DMS153 treated with DMSO at 0.1 percent for 48 hours (cell line): ENCODE data around the gene GRIP2.

ENCODE experiments used
- DNase-seq: peaks from one replicate; lab custom pipeline; 2025; ENCODE audit not compliant: unreplicated experiment; lab: John Stamatoyannopoulos, UW

GRIP2 gene

DNA sequence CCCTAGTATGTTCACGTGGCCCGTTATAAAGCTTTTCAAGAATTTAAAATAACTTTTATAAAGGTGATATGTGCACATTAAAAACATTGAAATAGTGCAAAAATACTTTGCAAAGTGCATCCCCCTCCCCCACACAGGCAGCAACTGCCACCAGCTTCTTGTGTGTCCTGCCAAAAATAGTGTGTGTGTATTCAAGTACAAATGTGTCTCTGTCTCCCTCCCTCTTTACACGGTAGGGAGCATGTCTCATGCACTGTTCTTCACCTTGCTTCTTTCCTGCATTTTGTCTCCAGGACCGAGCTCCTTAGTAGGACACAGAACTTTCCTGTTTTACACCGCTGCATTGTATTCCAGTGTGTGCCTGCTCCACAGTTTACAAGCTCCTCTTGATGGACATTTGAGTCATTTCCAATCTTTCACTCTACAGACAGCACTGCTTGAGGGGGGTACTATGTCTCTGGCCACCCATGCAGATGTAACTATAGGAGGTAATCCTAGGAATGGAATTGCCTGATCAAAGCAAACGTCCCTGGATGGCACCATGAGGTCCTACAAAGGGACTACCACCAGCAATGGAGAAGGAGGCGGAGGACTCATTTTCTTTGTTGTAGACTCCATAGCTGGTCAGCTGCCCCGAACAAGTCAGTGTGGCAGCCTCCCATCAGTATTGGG lies 85.4 kb downstream of the GRIP2 start:
- DNase-seq = no peak

DNA sequence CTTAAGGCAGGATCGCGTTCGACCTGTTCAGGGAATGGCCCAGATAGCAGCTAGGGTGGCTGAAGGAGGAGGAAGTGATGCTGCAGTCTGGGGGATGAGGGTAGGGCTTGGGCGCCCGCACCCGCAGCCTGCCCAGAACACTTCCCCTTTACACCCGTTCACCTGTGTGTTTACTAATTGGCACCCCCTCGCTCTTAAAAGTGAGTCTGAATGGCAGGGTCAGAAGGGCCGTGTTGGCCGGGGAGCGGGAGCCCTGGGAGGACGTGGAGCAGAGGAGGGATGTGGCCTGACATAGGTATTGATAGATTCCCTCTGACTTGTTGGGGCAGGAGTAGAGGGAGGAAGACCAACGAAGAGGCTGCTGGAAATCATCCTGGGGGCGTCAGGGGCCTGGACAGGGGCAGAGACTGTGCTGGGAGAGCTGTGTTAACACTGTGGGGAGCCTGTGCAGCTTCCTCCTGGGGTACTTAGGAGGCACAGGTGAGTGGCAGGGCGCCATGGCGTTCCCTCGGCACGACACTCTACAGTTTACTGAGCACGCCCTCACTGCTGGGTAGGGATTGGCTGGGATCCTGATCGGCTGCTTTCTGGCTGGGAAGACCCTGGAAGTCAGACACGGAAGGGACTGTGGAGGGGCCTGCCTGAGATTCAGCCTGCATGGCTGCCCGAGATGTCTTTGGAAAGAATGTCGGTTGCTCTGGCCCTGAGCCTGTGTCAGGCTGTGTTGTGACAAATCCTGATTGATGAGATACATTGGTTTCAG lies 86.1 kb downstream of the GRIP2 start:
- no peak for DNase-seq

DNA sequence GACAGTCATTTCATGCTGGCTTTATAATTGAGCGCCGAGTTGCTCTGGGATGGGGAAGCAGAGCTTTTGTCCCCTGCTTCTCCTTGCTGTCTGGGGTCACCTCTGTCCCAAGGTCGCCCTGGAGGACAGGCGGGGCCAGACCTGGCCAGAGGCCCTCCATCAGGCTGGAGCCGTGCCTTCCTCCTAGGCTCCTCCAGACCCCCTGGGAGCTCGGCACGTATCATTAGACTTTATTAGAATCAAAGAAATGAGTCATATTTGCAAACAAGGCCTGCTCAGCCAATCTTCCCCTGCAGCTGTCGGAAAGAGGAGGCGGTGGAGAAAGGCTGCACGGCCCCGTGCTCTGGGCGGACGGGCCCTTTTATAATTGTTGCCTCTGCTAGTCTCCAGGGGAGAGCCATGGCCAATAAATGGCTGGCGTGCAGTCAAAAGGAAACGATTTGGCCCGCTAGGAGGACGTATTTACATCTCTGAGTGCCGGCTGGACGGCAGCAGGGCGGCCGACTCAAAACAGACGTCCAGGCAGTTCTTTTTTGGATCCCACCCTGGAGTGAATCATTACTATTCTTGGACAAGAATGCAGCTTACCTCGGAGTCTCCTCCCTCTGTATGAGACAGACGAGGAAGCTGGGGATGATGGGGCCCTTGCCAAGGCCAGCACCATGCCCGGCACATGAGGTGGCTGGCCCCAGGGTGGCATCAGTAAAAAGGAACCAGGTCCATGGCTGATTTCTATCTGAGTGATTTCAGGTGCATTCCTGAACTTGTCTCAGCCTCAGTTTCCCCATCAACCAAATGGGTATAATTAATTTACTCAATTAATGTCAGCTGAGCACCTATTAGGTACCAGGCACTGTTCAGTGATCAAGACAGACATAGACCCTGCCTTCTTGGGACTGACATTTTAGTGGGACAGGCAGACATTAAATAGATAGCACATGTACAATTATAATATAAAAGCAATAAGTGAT lies 87.1 kb downstream of the GRIP2 start:
- DNase-seq = peak; percentile 70

DNA sequence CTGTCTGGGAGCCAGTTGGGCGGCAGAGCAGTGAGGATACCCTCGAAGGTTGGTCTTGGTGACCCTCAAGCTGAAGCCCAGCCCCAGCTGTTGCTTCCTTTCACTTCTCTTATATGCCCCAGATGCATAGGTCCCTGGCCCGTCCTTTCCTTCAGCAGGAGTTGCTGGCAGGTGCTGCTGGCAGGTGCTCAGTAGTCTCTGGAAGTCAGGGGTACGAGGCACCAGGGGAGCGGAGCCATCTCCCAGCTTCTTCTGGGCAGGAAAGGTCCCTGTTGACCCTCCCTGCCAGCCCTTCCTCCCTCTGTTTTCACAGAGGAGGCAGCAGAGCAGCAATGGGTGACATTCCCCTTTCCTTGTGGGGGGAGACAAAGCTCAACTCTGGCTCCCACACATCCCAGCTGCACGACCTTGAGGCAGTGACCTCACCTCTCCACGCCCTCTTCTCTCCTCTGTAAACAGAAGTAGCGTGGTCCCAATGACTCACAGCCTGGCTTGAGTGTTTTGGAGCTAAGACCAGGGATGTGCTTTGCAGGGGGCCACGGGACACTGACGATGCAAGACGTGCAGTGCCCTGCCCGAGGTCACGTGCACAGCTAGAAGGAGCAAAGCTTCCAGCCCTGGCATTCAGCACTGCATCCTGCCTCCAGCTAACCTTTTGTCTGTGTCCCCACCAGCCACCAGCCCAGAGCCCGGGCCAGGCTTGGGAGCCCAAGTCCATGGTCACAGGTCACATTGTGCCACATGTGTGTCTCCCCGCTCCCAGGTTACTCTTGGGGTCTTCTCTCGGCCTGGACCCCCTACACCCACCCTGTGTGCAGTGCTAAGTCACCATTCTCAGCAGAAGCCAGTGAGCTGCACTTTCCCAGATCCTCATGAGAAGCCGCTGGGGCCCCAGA lies 88.0 kb downstream of the GRIP2 start:
- no peak for DNase-seq

DNA sequence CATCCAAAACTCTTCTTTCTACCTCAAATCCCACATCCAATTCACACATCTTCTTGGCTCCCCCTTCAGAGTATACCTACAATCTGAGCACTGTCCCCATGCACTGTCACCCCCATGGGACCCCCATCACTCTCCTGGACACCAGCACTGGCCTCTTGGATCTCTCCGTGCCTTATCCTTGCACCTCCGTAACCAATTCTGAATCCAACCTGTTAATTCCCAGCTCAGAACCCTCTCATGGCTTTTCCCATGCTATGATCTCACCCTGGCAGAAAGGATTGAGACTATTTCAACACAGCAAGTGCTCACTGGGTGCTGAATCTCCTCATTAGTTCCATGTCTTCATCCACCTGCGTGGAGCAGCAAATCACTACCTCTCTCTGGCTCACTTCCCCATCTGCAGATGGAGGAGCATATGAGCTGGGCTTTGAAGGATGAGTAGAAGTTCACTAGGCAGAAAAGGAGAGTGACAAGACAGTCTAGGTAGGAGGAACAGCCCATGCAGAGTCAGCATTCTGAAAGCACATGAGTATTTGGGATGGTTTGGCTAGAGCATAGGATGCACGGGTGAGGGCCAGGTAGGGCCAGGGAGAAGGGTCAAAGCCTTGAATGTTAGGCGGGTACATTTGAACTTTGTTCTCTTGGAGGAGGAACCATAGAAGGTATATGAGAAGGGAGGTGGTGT lies 89.1 kb downstream of the GRIP2 start:
- DNase-seq = no peak

DNA sequence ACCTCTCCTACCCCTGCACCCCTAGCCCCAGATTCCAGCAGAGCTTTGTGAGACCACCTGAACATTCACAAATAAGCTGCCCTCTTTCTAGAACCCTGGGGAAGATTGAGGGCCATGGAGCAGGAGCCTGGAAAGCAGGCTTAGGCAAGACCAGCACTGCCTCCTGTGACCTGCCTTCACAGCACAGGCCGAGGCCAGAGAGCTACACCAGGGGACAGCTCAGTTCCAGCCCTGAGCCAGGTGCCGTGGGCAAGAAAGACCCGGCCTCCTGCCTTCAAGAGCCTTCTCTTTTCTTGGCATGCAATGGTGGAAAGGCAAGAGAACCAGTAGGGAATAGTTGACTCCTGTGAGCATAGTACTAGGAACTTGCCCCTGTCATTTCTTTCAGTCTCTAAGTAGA lies 89.6 kb downstream of the GRIP2 start:
- no peak for DNase-seq

DNA sequence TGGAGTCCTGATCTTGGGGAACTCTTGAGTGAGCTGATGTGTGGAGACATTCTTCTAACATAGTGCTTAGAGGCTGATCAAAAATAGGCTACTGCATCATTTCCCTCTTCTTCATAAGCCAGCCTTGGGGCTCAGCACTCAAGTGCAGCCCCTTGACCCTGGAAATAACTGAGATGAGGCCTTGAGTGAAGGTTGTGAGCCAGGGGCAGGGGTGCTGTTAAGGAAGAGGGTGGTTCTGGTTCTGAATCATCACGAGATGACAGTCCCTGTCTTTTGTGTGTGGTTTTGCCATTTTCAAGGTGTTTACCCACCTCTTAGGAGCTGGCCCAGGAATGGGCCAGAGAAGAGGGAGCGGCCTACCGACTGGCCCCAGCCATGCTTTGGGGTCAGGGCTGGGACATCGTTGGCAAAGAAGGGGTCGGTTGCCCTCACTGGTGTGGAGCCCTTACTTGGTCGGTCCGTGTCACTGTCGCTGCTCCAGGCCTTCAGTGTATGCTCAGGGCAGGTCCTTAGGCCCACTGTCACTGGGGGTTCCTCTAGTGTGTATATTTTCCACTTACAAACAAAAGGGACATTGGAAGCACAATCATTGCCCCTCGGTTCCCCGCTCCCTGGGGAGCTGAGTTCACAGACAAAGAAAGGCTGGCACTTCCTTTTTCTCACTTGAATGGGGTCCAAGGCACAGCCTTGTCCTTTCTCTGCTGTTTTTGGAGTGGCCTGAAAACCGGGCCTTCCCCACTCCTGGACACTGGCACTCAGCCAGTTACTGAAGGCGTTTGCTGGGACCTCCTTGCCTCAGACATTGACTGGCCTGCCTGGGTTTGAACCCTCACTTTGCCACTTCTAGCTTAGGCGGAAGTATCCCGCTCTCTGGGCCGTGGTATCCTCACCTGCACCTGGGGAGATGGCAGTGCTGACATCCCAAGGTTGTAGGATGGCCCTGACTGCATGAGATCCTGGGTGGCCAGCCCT lies 91.1 kb downstream of the GRIP2 start:
- no peak for DNase-seq

DNA sequence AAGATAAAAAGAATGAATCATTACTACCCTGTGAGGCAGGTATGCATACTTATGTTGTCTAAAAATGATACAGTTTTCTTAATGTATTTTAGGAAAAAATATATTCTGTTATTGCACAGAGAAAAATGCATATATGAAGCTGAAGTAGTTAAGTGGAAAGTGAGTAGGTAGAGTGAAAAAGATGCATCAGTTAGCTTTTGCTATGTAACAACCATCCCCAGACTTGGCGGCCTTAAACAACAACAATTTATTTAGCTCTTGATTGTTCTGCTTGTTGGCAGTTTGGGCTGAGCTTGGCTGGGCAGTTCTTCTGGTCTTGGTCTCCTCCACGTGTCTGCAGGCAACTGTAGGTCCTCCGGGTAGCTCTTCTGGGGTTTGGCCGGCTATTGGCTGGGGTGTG lies 92.1 kb downstream of the GRIP2 start:
- no peak for DNase-seq

DNA sequence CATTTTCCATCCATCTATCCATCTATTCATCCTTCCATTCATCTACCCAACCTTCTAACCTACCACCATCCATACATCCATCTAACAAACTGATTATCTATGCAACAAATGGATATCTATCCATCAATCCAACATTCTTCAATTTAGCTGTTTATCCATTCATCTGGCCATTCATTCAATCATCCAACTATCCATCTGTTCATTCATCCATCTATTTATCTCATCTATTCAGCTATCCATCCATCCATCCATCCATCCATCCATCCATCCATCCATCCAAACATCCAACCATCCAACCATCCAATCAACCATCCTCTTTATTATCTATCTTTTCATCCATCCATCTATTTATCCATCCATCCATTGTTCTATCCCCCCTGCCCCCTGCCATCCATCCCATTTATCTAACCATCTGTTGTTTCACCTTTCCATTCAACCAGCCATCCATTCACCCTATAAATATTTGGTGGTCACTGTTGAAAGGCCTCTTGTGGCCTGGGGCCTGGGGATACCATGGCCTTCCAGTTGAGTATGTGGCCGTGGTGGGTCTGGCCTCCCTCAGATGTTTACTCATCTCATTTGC lies 93.1 kb downstream of the GRIP2 start:
- no peak for DNase-seq

DNA sequence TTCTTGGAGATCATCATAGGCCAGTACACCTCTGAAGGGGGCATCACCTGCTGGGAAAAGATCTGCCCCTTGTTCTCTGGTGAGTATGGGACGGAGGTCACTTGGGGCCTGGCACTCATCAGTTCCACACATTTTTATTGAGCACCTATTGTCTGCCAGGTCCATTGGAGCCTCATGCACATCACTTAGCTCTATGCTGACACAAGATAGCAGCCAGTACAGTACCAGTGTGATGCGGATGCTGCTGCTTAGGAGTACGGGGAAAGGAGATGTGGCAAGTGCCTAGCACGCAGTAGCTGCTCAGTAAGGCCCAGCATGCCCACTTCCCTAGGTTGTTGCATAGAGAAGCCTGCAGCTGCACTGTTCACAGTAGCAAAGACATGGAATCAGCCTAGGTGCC lies 94.4 kb downstream of the GRIP2 start:
- DNase-seq = no peak

DNA sequence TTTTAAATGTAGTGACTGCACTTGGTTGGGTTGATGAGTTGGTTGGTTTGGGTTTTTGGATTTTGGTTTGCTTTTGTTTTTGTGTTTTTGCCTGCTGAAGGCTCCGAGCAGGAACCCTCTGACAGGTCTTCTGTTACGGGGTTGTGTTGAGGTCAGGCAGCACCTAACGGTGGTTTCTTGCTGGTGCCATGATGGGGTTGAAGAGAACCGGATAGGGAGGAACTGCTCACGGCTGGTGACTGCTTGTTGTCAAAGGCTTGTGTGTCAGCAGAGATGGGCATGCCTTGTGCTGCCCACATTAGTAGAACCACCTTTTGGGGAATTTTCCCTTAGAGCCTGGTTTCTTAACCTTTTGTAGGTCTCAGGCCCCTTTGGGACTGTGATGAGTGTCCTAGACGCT lies 95.8 kb downstream of the GRIP2 start:
- DNase-seq = no peak

DNA sequence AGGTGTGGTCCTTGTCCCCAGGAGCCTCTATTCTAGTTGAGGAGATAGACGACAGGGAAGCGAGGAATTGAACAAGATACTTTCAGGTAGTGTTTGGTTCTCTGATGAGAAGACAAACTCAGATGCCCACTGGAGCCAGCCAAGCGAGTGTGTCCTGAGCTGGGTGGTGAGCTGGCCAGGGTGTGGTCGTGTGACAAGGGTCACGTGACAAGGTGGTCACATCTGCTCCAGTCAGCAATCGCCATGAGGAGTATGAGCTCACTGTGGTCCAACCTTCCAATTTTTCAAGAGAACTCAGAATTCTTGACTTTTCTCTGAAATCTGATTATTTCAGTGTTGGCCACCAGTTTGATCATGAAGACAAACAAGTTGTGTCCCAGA lies 98.2 kb downstream of the GRIP2 start:
- no peak for DNase-seq

DNA sequence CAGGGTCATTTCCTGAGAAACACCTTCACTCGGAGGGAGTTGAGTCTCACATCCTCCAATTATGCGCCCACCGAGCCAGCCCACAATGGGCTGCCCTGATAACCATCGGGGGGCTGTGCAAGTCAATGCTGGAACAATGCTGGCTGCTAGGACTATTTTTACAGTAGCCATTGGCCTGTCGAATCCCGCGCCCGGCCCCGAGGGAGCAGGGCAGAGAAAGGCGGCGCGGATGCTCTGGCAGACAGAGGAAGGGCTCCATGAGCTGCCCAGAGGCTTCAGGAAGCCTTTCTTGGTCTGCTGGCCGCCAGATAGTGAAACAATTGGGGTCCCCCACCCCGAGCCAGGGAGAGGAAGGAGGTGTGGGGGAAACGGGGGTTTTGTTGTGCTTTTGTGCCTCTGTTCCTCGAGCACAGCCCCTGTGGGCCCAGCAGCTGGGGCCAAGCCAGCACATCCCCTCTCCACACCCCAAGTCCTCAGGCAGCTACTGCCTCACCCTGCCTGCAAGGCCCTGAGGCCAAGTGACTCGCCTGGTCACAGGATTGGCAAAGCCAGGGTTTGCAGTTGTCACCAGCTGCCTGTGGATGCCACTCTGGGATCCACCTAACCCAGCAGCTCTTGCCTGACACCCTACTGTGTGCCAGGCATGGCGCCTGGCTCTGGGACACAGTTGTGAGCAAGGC lies 98.8 kb downstream of the GRIP2 start:
- no peak for DNase-seq

DNA sequence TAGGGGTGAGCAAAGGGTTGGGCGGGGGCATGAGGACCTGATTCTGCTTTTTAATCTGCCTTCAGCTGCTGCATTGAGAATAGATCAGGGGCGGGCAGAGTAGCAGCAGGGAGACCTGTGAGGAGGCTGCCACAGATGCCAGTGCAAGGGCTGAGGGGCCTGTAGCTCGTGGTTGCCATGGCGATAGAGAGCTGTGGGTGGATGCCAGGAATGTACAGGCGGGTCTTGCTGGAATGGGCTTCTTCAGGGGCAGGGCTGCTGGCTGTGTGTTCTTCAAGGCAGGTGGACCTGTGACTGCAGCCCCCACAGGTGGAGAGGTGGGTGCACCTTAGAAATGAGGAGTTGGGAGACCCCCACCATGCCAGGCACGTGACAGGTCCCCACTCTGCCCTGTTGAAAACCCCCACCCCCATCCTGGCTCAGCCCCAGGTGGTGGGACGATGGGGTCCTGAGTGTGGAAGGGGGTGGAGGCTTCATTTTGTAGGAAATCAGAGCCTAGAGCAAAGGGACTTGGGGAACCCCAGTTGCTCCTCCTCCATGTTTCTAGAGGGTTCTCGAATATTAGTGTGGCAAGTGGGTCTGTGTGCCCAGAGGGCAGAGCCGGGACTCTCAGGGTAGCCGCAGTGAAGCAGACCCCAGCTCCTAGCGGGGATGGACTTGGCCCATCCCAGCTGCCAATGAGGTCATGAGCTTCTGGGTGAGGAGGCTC lies 99.5 kb downstream of the GRIP2 start:
- no peak for DNase-seq

DNA sequence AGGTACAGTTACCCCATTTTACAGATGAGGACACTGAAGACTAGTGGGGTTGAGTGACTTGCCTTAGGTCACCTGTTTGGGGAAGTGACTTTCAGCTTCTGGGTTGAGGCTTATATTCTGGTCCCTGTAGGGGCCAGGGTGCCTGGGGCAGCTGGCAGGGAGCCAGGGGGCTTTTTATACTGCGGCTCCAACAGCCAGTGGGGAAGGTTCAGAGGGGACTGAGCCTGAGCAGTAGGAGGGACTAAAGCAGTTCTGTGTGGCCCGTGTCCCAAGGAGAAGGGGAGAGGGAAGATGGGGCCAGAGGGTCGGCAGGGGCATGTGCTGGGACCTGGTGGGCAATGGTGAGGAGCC lies 100.0 kb downstream of the GRIP2 start:
- DNase-seq = no peak

DNA sequence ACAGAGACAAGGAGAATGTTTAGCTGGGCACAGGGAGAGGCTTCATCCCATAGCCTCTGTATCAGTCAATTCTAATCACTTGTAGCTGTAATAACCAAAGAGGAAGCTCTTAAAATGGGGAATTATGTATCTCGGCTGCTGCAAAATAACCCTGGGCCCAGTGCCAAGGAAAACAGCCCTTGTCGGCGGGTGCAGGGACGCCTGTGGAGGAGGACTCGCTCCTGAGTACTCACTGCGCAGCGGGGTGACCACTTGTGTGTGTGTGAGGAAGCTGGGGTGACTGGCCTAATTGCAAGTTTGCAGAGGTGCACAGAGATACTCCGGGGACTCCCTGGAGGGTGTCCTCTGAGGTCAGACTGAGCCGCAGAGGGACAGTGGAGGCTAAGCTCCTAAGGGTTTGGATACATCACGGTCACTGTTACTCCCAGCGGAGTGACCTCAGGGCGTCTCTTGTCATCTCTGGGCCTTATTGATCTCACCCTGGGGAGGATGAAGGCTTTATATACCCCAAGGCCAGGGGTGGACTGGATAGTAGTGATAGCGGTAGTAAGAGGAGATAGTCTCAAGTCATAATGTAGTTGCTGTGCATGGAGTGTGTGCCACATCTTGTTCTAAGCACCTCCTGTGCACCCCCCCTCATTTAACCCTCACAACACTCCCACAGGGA lies 100.5 kb downstream of the GRIP2 start:
- peak; percentile 63 for DNase-seq
